Chondrocyte (in vitro differentiated cells): ENCODE results near the gene MYL6. TPM values are rescaled to one million over a fixed set of nuclear protein-coding genes. Genes with fewer than 3 reads are reported as not detected.
A peak's percentile ranks its signal among the peaks of the same experiment; 100 is the strongest.

ENCODE experiments used
- DNase-seq: peaks from one replicate; pipeline ENCODE4 v3.0.0; 2021; ENCODE audit warnings: mixed read lengths, low spot score
- H3K27ac Mint-ChIP-seq: one replicate; pipeline ENCODE4 v1.8.0; 2021; ENCODE audit warnings: mild to moderate bottlenecking, moderate library complexity, mixed read lengths; ENCODE audit not compliant: unreplicated experiment
- H3K27me3 Mint-ChIP-seq: 2 replicates; pipeline ENCODE4 v1.8.0; 2021; ENCODE audit warnings: low read depth, mixed read lengths
- H3K36me3 Mint-ChIP-seq: 2 replicates; pipeline ENCODE4 v1.8.0; 2021; ENCODE audit warnings: low read depth, mixed read lengths
- H3K4me1 Mint-ChIP-seq: 2 replicates; pipeline ENCODE4 v1.8.0; 2021; ENCODE audit warnings: low read depth, mild to moderate bottlenecking, mixed read lengths
- H3K4me3 Mint-ChIP-seq: one replicate; pipeline ENCODE4 v1.8.0; 2021; ENCODE audit warnings: mild to moderate bottlenecking, moderate library complexity, mixed read lengths; ENCODE audit not compliant: unreplicated experiment
- H3K9me3 Mint-ChIP-seq: 2 replicates; pipeline ENCODE4 v1.8.0; 2021; ENCODE audit warnings: low read depth, mixed read lengths
- total RNA-seq: library from RNA; stranded (reverse); gene quantifications from 3 replicates; pipeline ENCODE4 v1.2.1, GENCODE V29; 2021
- TF ChIP-seq, protein P1 (sequence below): fragments of 200-600 bp; sonication (generic); IDR thresholded peaks from 2 replicates; pipeline ENCODE4 v1.5.0; 2021; ENCODE audit warnings: antibody characterized with exemption, mild to moderate bottlenecking, moderate library complexity

MYL6 gene
- total RNA-seq, 1 donor from 2014 or later = 2,282 TPM

- Mint-ChIP-seq H3K4me3 (peak within 1 kb of the TSS; percentile 87), H3K9me3 (no peaks in the 10 kb centered on the region), H3K27ac (peak within 1 kb of the TSS; percentile 95), H3K36me3 (peaks cover 3% of the 10 kb centered on the region), H3K4me1 (peaks cover 40% of the 10 kb centered on the region), H3K27me3 (no peaks in the 10 kb centered on the region)
- peak; percentile 97 for DNase-seq
- TF ChIP-seq, protein P1, sequence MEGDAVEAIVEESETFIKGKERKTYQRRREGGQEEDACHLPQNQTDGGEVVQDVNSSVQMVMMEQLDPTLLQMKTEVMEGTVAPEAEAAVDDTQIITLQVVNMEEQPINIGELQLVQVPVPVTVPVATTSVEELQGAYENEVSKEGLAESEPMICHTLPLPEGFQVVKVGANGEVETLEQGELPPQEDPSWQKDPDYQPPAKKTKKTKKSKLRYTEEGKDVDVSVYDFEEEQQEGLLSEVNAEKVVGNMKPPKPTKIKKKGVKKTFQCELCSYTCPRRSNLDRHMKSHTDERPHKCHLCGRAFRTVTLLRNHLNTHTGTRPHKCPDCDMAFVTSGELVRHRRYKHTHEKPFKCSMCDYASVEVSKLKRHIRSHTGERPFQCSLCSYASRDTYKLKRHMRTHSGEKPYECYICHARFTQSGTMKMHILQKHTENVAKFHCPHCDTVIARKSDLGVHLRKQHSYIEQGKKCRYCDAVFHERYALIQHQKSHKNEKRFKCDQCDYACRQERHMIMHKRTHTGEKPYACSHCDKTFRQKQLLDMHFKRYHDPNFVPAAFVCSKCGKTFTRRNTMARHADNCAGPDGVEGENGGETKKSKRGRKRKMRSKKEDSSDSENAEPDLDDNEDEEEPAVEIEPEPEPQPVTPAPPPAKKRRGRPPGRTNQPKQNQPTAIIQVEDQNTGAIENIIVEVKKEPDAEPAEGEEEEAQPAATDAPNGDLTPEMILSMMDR = no peak
These were observed 5.9 kb upstream of the MYL6 start, which contains the start of gene MYL6B for GRCh38 chr12:56152132-56152755. MYL6B (plus strand) TSS chr12:56152587; CDS start chr12:56153919, 1,332 bp downstream.

DNA sequence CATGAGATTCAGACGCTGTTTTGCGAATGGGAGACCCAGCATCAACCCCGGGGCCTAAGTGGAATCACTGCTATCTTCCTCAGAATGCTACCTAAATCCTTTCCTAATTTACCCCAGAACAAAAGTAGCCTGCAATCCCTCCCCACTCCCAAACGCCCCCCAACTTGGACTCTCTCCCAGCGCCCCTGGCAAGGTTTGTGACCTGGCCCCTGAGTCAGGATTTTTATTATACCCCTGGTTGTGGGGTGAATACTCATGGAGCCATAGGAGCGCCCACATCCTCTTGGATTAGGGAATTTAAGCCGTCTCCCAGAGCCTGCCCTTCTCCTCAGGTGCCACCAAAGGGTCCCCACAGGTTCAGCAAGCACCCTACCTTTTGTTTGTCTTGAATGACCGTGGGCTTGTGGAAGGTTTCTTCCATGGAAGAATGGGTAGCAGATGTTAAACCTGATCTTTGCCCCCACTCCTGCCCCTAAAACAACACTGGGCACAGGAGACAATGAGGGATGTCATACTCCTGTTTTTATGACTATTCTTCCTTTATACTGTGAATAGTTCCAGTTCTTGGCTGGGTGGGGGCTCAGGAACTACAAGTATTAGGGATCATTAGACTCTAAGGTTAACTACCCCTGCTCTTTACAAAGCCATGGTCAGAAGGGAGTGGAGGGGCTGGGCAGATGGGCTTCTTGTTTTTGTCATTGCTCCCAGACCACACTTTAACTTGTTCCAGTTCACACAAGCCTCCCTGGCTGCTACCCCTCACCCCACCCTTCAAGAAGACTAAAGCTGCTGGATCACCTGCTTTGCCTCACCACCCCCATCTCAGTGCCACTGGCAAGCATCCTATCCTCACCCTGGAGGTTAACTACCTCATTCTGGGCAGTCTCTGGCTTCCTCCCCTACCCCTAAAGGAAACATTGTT, 5.1 kb upstream of the MYL6 start:
- peaks cover 45% of the 10 kb centered on the region for H3K4me1 Mint-ChIP-seq
- H3K9me3 Mint-ChIP-seq = no peaks in the 10 kb centered on the region
- no peaks in the 10 kb centered on the region for H3K27me3 Mint-ChIP-seq
- H3K36me3 Mint-ChIP-seq = peaks cover 3% of the 10 kb centered on the region
- peak overlapping the region; percentile 95 for H3K27ac Mint-ChIP-seq
- DNase-seq = no peak
- peak overlapping the region; percentile 87 for H3K4me3 Mint-ChIP-seq
- TF ChIP-seq, protein P1 = no peak

DNA sequence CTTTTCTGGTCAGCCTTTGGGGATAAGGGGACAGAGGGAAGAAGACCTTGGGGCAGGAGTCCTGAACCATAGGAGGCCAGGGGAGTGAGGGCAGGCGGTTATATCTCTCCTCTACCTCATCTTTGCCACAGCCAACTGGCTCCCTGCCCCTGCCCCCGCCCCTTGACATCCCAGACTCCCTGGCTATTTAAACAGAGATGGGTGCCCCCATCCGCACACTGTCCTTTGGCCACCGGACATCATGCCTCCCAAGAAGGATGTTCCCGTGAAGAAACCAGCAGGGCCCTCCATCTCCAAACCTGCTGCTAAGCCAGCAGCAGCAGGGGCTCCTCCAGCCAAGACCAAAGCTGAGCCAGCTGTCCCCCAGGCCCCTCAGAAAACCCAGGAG, 4.5 kb upstream of the MYL6 start:
- Mint-ChIP-seq H3K27ac (no peak overlapping the region), H3K4me3 (peak overlapping the region; percentile 87), H3K9me3 (no peaks in the 10 kb centered on the region), H3K4me1 (peaks cover 45% of the 10 kb centered on the region), H3K36me3 (peaks cover 3% of the 10 kb centered on the region), H3K27me3 (no peaks in the 10 kb centered on the region)
- no peak for DNase-seq
- TF ChIP-seq, protein P1 = no peak

- Mint-ChIP-seq H3K4me3 (no peak overlapping the region), H3K9me3 (no peaks in the 10 kb centered on the region), H3K36me3 (peaks cover 7% of the 10 kb centered on the region), H3K27ac (no peak overlapping the region), H3K4me1 (peaks cover 48% of the 10 kb centered on the region), H3K27me3 (no peaks in the 10 kb centered on the region)
- TF ChIP-seq, protein P1 = no peak
- no peak for DNase-seq
These were observed 3.9 kb upstream of the MYL6 start for GRCh38 chr12:56154246-56154771.

DNA sequence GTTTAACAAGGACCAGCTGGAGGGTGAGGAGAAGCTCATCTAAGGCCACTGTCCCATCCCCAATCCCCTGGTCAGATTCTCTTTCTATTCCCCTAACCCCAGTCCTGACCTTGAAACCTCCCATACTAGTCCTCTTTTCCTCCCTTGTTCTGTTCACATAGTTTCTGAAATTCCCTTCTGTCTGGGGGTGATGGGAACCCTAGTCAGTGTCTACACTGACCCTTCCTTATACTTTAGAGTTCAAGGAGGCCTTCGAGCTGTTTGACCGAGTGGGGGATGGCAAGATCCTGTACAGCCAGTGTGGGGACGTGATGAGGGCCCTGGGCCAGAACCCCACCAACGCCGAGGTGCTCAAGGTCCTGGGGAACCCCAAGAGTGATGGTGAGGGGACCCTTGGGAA, 3.3 kb upstream of the MYL6 start:
- DNase-seq = no peak
- no peaks in the 10 kb centered on the region for H3K9me3 Mint-ChIP-seq
- H3K36me3 Mint-ChIP-seq = peaks cover 11% of the 10 kb centered on the region
- peaks cover 50% of the 10 kb centered on the region for H3K4me1 Mint-ChIP-seq
- no peak overlapping the region for H3K4me3 Mint-ChIP-seq
- TF ChIP-seq, protein P1 = no peak
- no peak overlapping the region for H3K27ac Mint-ChIP-seq
- no peaks in the 10 kb centered on the region for H3K27me3 Mint-ChIP-seq
